ENCODE results near the gene SPNS2. TPM values are rescaled to one million over a fixed set of nuclear protein-coding genes. Genes with fewer than 3 reads are reported as not detected.

SPNS2 gene
- polyA plus RNA-seq, 1 of the 3 experiments (the other 2 are of a cell fraction), result 0.08 TPM

GRCh38 chr17:4576161-4576558 is 77.5 kb downstream of the SPNS2 start:
- ChIA-PET CTCF (interaction anchor here (1.3 to 5.6 kb wide), 3 partner anchors 9 to 50 kb away, joined by 4 to 28 read pairs (median 25); no protein-coding TSS in a partner anchor), POLR2A (no interaction called here)
- H3K27me3 ChIP-seq (ENCODE audit: insufficient read depth), result peaks cover 13% of the 10 kb centered on the region; the same call in 1 of the 2 replicates

More at GRCh38 chr17:4576161-4576558, 77.5 kb downstream of the SPNS2 start:
- Histone ChIP-seq H3F3A (replicated peaks; ENCODE audit: insufficient read depth) (no peaks in the 10 kb centered on the region), H3K4me2 (no peak overlapping the region), H3K79me2 (ENCODE audit: insufficient read depth) (no peaks in the 10 kb centered on the region), H3K4me1 (ENCODE audit: control insufficient read depth in 1 of 2, insufficient read depth in 2 of 2, low read depth in 1 of 2, low read length in 1 of 2) (no peaks in the 10 kb centered on the region), H3K9ac (no peak overlapping the region), H3K9me3 (no peaks in the 10 kb centered on the region), H3K27ac (ENCODE audit: low read depth in 2 of 2, low read length in 1 of 2) (no peak overlapping the region), H3K4me3 (ENCODE audit: low read depth in 2 of 2, low read length in 1 of 2) (no peak overlapping the region), H3K36me3 (replicated peaks in 1 of 2; ENCODE audit: control insufficient read depth in 1 of 2, insufficient read depth in 2 of 2, low read length in 1 of 2) (no peaks in the 10 kb centered on the region), H2AFZ (ENCODE audit: low read depth) (no peak overlapping the region), H4K20me1 (ENCODE audit: insufficient read depth) (no peaks in the 10 kb centered on the region), H3K9me2 (no peaks in the 10 kb centered on the region)
- DNase-seq, result no peak
- WGBS (ENCODE audit: low lambda C conversion rate), result 71% methylated on average over 6 of the region's 6 CpGs
- TF ChIP-seq EP300 (IDR thresholded peaks at IDR 0.05; ENCODE audit: borderline replicate concordance in 1 of 2, low read depth in 1 of 2, low read length in 1 of 2), result no peak
- no peak for TF ChIP-seq FOXJ3 (CRISPR knock-in tag; IDR thresholded peaks at IDR 0.05)
- TF ChIP-seq MEF2A (IDR thresholded peaks at IDR 0.05; ENCODE audit: borderline replicate concordance, low read depth), result no peak
- no peak for TF ChIP-seq RAD21 (IDR thresholded peaks at IDR 0.05; ENCODE audit: low read length)
- TF ChIP-seq MXI1 (IDR thresholded peaks at IDR 0.05; ENCODE audit: low read depth, low read length), result no peak
- TF ChIP-seq NRF1 (IDR thresholded peaks at IDR 0.05; ENCODE audit: low read depth, low read length), result no peak
- no peak for TF ChIP-seq CHD2 (IDR thresholded peaks at IDR 0.05; ENCODE audit: low read length, partially characterized antibody)
- no peak for TF ChIP-seq CTCF (IDR thresholded peaks at IDR 0.05)
- no peak for TF ChIP-seq FOSL2 (IDR thresholded peaks at IDR 0.05; ENCODE audit: borderline replicate concordance, low read depth)
- TF ChIP-seq RFX5 (IDR thresholded peaks at IDR 0.05; ENCODE audit: low read length), result no peak
- TF ChIP-seq SMC3 (IDR thresholded peaks at IDR 0.05; ENCODE audit: low read depth, low read length), result no peak
- TF ChIP-seq FOXM1 (IDR thresholded peaks at IDR 0.05; ENCODE audit: low read depth), result no peak
- no peak for TF ChIP-seq REST (IDR thresholded peaks at IDR 0.05; ENCODE audit: low read depth, low read length)
- TF ChIP-seq USF2 (IDR thresholded peaks at IDR 0.05; ENCODE audit: borderline replicate concordance, low read depth, low read length), result no peak
- no peak for TF ChIP-seq MAX (IDR thresholded peaks at IDR 0.05; ENCODE audit: low read depth)
- no peak for TF ChIP-seq JUND (IDR thresholded peaks at IDR 0.05)
- TF ChIP-seq RCOR1 (IDR thresholded peaks at IDR 0.05; ENCODE audit: low read length), result no peak
- TF ChIP-seq EZH2phosphoT487 (IDR thresholded peaks at IDR 0.05; ENCODE audit: borderline replicate concordance, low read depth), result no peak
- no peak for TF ChIP-seq GATA2 (CRISPR knock-in tag; IDR thresholded peaks at IDR 0.05)
- no peak for TF ChIP-seq SIN3A (IDR thresholded peaks at IDR 0.05; ENCODE audit: borderline replicate concordance, low read depth, low read length)

Measured in SK-N-SH (cell line).